IMR-90 (cell line): ENCODE measurements around the gene TMEM229A. TPM values are rescaled to one million over a fixed set of nuclear protein-coding genes. Genes with fewer than 3 reads are reported as not detected.

Experiments
- ATAC-seq: fragments of 200-7000 bp; cut with Tn5 transposase; 2 replicates; pipeline ENCODE4 v1.9.1; 2020; ENCODE audit warnings: low read depth, mild to moderate bottlenecking, moderate library complexity
- BruUV-seq: library from RNA; stranded (reverse); fragments of 400-500 nt; replicated peaks from 2 replicates; lab custom pipeline; 2021; lab: Mats Ljungman, UMichigan
- CTCF ChIA-PET: fragments of 300-600 bp; formaldehyde crosslinking; extraction: SDS; loops from one replicate; lab custom pipeline; 2021; ENCODE audit warnings: antibody characterized with exemption; lab: Yijun Ruan, JAX
- POLR2A ChIA-PET: fragments of 300-600 bp; sonication (Branson Sonifier 250); formaldehyde crosslinking; loops from one replicate; lab custom pipeline; 2022; ENCODE audit warnings: antibody characterized with exemption; ENCODE audit not compliant: unreplicated experiment; lab: Charles Lee
- DNase-seq: peaks from one replicate; pipeline ENCODE4 v3.0.0; 2013
- H2AFZ ChIP-seq: replicated peaks from 2 replicates; pipeline ENCODE3; 2013; ENCODE audit warnings: low read length, mild to moderate bottlenecking; ENCODE audit not compliant: poor library complexity
- H2AK5ac ChIP-seq: 2 replicates; pipeline ENCODE4 v1.6.1; 2013; ENCODE audit warnings: low read depth, low read length, inconsistent platforms
- H2AK9ac ChIP-seq: replicated peaks from 2 replicates; pipeline ENCODE3; 2013; ENCODE audit warnings: mild to moderate bottlenecking, low read depth, low read length, moderate library complexity; ENCODE audit not compliant: poor library complexity
- H2BK120ac ChIP-seq: 2 replicates; pipeline ENCODE4 v1.6.1; 2013; ENCODE audit warnings: low read depth, low read length, inconsistent platforms
- H2BK15ac ChIP-seq: 3 replicates; pipeline ENCODE4 v1.6.1; 2013; ENCODE audit warnings: low read depth, low read length, inconsistent platforms
- H2BK20ac ChIP-seq: 2 replicates; pipeline ENCODE4 v1.6.1; 2013; ENCODE audit warnings: low read depth, mild to moderate bottlenecking, inconsistent platforms, low read length, moderate library complexity
- H2BK5ac ChIP-seq: 2 replicates; pipeline ENCODE4 v1.6.1; 2013; ENCODE audit warnings: mild to moderate bottlenecking, low read depth, low read length, inconsistent platforms; ENCODE audit not compliant: poor library complexity, severe bottlenecking
- H3K14ac ChIP-seq: replicated peaks from 2 replicates; pipeline ENCODE4 v1.6.1; 2013; ENCODE audit warnings: low read depth, low read length, inconsistent platforms
- H3K18ac ChIP-seq: 2 replicates; pipeline ENCODE4 v1.6.1; 2013; ENCODE audit warnings: low read depth, low read length, control low read depth
- H3K23ac ChIP-seq: 2 replicates; pipeline ENCODE4 v1.6.1; 2013; ENCODE audit warnings: low read depth, low read length, inconsistent platforms
- H3K27ac ChIP-seq: 2 replicates; pipeline ENCODE4 v1.5.1; 2013; ENCODE audit warnings: mild to moderate bottlenecking, control low read depth, low read length; ENCODE audit not compliant: insufficient read depth
- H3K27me3 ChIP-seq: 2 replicates; pipeline ENCODE4 v1.6.1; 2013; ENCODE audit warnings: low read length; ENCODE audit not compliant: control insufficient read depth, insufficient read depth
- H3K36me3 ChIP-seq: 2 replicates; pipeline ENCODE4 v1.6.1; 2013; ENCODE audit warnings: low read length, mixed read lengths; ENCODE audit not compliant: control insufficient read depth, insufficient read depth
- H3K4ac ChIP-seq: 2 replicates; pipeline ENCODE4 v1.6.1; 2013; ENCODE audit warnings: low read depth, low read length, inconsistent platforms
- H3K4me1 ChIP-seq: 2 replicates; pipeline ENCODE4 v1.6.1; 2013; ENCODE audit warnings: low read length, mixed read lengths; ENCODE audit not compliant: control insufficient read depth, insufficient read depth
- H3K4me2 ChIP-seq: 2 replicates; pipeline ENCODE4 v1.6.1; 2013; ENCODE audit warnings: low read depth, mild to moderate bottlenecking, control low read depth, low read length, moderate library complexity
- H3K4me3 ChIP-seq: 2 replicates; pipeline ENCODE4 v1.5.1; 2013; ENCODE audit warnings: low read depth, mild to moderate bottlenecking, control low read depth, low read length, moderate library complexity; ENCODE audit not compliant: insufficient read depth
- H3K56ac ChIP-seq: 2 replicates; pipeline ENCODE4 v1.6.1; 2013; ENCODE audit warnings: low read length, inconsistent platforms; ENCODE audit not compliant: insufficient read depth; ENCODE audit errors: extremely low read depth
- H3K79me1 ChIP-seq, 2 experiments: 2 replicates each; pipeline ENCODE4 v1.6.1; 2013; ENCODE audit warnings: low read length in 2 of 2, inconsistent platforms in 1 of 2, low read depth in 1 of 2
- H3K9ac ChIP-seq: 2 replicates; pipeline ENCODE4 v1.6.1; 2013; ENCODE audit warnings: low read depth, low read length, control low read depth
- H3K9me1 ChIP-seq: 2 replicates; pipeline ENCODE4 v1.6.1; 2013; ENCODE audit warnings: low read length, inconsistent platforms; ENCODE audit not compliant: insufficient read depth
- H3K9me3 ChIP-seq: 2 replicates; pipeline ENCODE4 v1.6.1; 2013; ENCODE audit warnings: low read length; ENCODE audit not compliant: control insufficient read depth, insufficient read depth
- H4K20me1 ChIP-seq: 2 replicates; pipeline ENCODE4 v1.6.1; 2013; ENCODE audit warnings: low read length, inconsistent platforms; ENCODE audit not compliant: insufficient read depth
- H4K5ac ChIP-seq: 2 replicates; pipeline ENCODE4 v1.6.1; 2013; ENCODE audit warnings: mild to moderate bottlenecking, low read depth, low read length, control low read depth
- H4K8ac ChIP-seq, 2 experiments: 2 replicates each; pipeline ENCODE4 v1.6.1; 2013; ENCODE audit warnings: low read depth in 2 of 2, low read length in 2 of 2, control low read depth in 1 of 2, inconsistent platforms in 1 of 2
- H4K91ac ChIP-seq: 2 replicates; pipeline ENCODE4 v1.6.1; 2013; ENCODE audit warnings: low read depth, low read length, inconsistent platforms; ENCODE audit not compliant: insufficient read depth
- CEBPB ChIP-seq: IDR thresholded peaks from 2 replicates; pipeline ENCODE4 v1.6.1; 2012; ENCODE audit warnings: low read depth, low read length, improper control_type of control experiment
- RFX5 ChIP-seq: IDR thresholded peaks from 2 replicates; pipeline ENCODE4 v1.8.0; 2012; ENCODE audit warnings: low read depth, mild to moderate bottlenecking, low read length, moderate library complexity
- SMC3 ChIP-seq: fragments of 150-350 bp; IDR thresholded peaks from 2 replicates; pipeline ENCODE4 v1.6.1; 2016; ENCODE audit warnings: low read depth, mild to moderate bottlenecking, antibody characterized with exemption, low read length, moderate library complexity
- WGBS, 2 experiments: methylation state at CpG; one replicate each; pipeline versions ENCODE4 v1.1.5 to v1.1.7; 2013; ENCODE audit warnings: missing lambda C conversion rate in 2 of 2; ENCODE audit not compliant: insufficient read length in 1 of 2; ENCODE audit errors: extremely low coverage in 2 of 2; 5-methylcytosine and 5-hydroxymethylcytosine counted together
- dilution Hi-C: fragments of 300-500 bp; cut with HindIII; formaldehyde crosslinking; loops from one replicate; pipeline ENCODE4 v1.14.3; 2018; ENCODE audit warnings: low sequenced_read_pairs; ENCODE audit not compliant: unreplicated experiment
- in situ Hi-C: fragments of 300-500 bp; cut with MboI; formaldehyde crosslinking; loops from 3 replicates; pipeline ENCODE4 v1.14.3; 2019; ENCODE audit warnings: low sequenced_read_pairs, inconsistent platforms, mixed read lengths
- intact Hi-C: fragments of 100-400 bp; cut with micrococcal nuclease; formaldehyde crosslinking; loops from 2 replicates; pipeline ENCODE4 v1.10.0; 2022
- polyA plus RNA-seq, 3 experiments: library from polyadenylated mRNA; depleted of rRNA; stranded (reverse); fragments of >200 nt; gene quantifications; 2 replicates each; pipeline ENCODE4 v1.2.3, GENCODE V29; 2012; ENCODE audit warnings: low replicate concordance in 1 of 3
- total RNA-seq: library from RNA; depleted of rRNA; stranded (reverse); fragments of >200 nt; gene quantifications from 2 replicates; pipeline ENCODE4 v1.2.3, GENCODE V29; 2012
- TF ChIP-seq, protein P1 (sequence below): fragments of 150-350 bp; IDR thresholded peaks from 2 replicates; pipeline ENCODE4 v1.6.1; 2017; ENCODE audit warnings: mild to moderate bottlenecking, antibody characterized with exemption, low read length, low read depth
- TF ChIP-seq, protein P2 (sequence below): conservative IDR thresholded peaks from 2 replicates; pipeline ENCODE4 v1.5.1; 2012; ENCODE audit warnings: mild to moderate bottlenecking, low read depth, low read length, improper control_type of control experiment

The TMEM229A gene
- total and polyA plus RNA-seq, 2 of the 4 experiments (the other 2 are of a cell fraction), result not detected

GRCh38 chr7:124030964-124031363, 1.9 kb downstream of the TMEM229A start:
- no peaks in the 10 kb centered on the region for H3K9me1 ChIP-seq
- DNase-seq (no peak), ATAC-seq (no peak)
- H2AK9ac ChIP-seq, result no peak overlapping the region
- no peak overlapping the region for H2AK5ac ChIP-seq
- no peak overlapping the region for H3K23ac ChIP-seq
- in situ Hi-C loops (no loop called here), dilution Hi-C loops (no loop called here), intact Hi-C loops (no loop called here)
- H3K79me1 ChIP-seq, result no peaks in the 10 kb centered on the region
- no peak overlapping the region for H2BK20ac ChIP-seq
- no peak overlapping the region for H2BK120ac ChIP-seq
- H4K91ac ChIP-seq, result no peak overlapping the region
- no peak overlapping the region for H3K27ac ChIP-seq
- no peaks in the 10 kb centered on the region; the same call in 1 of the 2 replicates for H3K4me1 ChIP-seq
- peaks cover 31% of the 10 kb centered on the region for H3K27me3 ChIP-seq
- ChIA-PET POLR2A (no interaction called here), CTCF (no interaction called here)
- H3K9me3 ChIP-seq, result no peaks in the 10 kb centered on the region; the same call in 1 of the 2 replicates
- H4K5ac ChIP-seq, result no peak overlapping the region
- H4K8ac ChIP-seq, result no peak overlapping the region
- no peak overlapping the region for H2AFZ ChIP-seq
- TF ChIP-seq RFX5 (no peak), CEBPB (no peak), SMC3 (no peak)
- TF ChIP-seq, protein P1, sequence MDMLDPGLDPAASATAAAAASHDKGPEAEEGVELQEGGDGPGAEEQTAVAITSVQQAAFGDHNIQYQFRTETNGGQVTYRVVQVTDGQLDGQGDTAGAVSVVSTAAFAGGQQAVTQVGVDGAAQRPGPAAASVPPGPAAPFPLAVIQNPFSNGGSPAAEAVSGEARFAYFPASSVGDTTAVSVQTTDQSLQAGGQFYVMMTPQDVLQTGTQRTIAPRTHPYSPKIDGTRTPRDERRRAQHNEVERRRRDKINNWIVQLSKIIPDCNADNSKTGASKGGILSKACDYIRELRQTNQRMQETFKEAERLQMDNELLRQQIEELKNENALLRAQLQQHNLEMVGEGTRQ, result no peak
- TF ChIP-seq, protein P2, sequence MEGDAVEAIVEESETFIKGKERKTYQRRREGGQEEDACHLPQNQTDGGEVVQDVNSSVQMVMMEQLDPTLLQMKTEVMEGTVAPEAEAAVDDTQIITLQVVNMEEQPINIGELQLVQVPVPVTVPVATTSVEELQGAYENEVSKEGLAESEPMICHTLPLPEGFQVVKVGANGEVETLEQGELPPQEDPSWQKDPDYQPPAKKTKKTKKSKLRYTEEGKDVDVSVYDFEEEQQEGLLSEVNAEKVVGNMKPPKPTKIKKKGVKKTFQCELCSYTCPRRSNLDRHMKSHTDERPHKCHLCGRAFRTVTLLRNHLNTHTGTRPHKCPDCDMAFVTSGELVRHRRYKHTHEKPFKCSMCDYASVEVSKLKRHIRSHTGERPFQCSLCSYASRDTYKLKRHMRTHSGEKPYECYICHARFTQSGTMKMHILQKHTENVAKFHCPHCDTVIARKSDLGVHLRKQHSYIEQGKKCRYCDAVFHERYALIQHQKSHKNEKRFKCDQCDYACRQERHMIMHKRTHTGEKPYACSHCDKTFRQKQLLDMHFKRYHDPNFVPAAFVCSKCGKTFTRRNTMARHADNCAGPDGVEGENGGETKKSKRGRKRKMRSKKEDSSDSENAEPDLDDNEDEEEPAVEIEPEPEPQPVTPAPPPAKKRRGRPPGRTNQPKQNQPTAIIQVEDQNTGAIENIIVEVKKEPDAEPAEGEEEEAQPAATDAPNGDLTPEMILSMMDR, result no peak
- no peak overlapping the region for H3K18ac ChIP-seq
- H3K9ac ChIP-seq, result no peak overlapping the region
- H3K36me3 ChIP-seq, result no peaks in the 10 kb centered on the region
- no peak overlapping the region for H3K4me2 ChIP-seq
- H2BK15ac ChIP-seq, result no peak overlapping the region
- H3K4ac ChIP-seq, result no peak overlapping the region
- H3K4me3 ChIP-seq, result no peak overlapping the region
- H2BK5ac ChIP-seq, result no peak overlapping the region
- no TSS peak for BruUV-seq
- H3K56ac ChIP-seq, result no peak overlapping the region
- no peak overlapping the region for H3K14ac ChIP-seq
- H4K20me1 ChIP-seq, result no peaks in the 10 kb centered on the region
- WGBS, 2 experiments, result no CpG with 5 or more reads among the region's 4 CpGs
